Stimulated activated naive B cell treated with anti-CD40 and anti-IgM and Interleukin-4, amounts not matched to agents 10 μg/mL and 1 μg/mL and 100 μg/mL, for 72 hours (primary cell): ENCODE results near the gene DEFB114.

ENCODE experiments used
- ATAC-seq, 2 donors: fragments of 150-1000 bp; cut with Tn5 transposase; replicated peaks; 2 replicates each; pipeline ENCODE4 v1.10.0; 2021; ENCODE audit warnings: moderate library complexity in 1 of 2
- DNase-seq: peaks from one replicate; pipeline ENCODE4 v3.0.0; 2021
- H3K27ac Mint-ChIP-seq: one replicate; pipeline ENCODE4 v1.8.0; 2022; ENCODE audit warnings: mild to moderate bottlenecking, mixed read lengths
- H3K27me3 Mint-ChIP-seq, 2 donors: one replicate each; pipeline ENCODE4 v1.8.0; 2022; ENCODE audit warnings: mixed read lengths in 2 of 2
- H3K36me3 Mint-ChIP-seq, 2 donors: one replicate each; pipeline ENCODE4 v1.8.0; 2022; ENCODE audit warnings: mixed read lengths in 2 of 2, mild to moderate bottlenecking in 1 of 2
- H3K4me1 Mint-ChIP-seq, 2 donors: one replicate each; pipeline ENCODE4 v1.8.0; 2022; ENCODE audit warnings: mixed read lengths in 2 of 2, mild to moderate bottlenecking in 1 of 2
- H3K4me3 Mint-ChIP-seq, 2 donors: one replicate each; pipeline ENCODE4 v1.8.0; 2022; ENCODE audit warnings: mild to moderate bottlenecking in 2 of 2, mixed read lengths in 2 of 2, moderate library complexity in 1 of 2
- H3K9me3 Mint-ChIP-seq, 2 donors: one replicate each; pipeline ENCODE4 v1.8.0; 2022; ENCODE audit warnings: mixed read lengths in 2 of 2, mild to moderate bottlenecking in 1 of 2

DEFB114 gene

DNA sequence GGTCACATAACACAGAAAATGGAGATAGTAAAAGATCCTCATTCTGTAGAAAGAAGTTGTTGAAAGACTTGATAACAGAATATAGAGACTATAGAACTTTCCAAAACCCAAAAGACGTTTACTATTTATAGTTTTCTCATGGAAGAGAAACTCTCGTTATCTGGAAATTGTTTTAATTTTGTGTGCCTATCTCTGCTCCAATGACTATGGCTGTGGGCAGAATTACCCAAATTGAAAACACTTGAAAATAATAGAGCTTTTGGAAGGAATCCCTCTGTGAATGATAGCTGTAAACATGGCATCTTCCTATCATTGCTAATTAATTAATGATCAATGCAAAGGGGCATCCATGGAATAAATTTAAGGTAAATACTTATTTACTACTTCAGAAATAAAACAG, at the start of gene DEFB114:
DEFB114 (minus strand) TSS at position 101 of the 400 bp plus-strand sequence; CDS start at position 42, 59 bp downstream.
- DNase-seq (no peak), ATAC-seq (no peak)
- H3K36me3 Mint-ChIP-seq: no peaks in the 10 kb centered on the region
- no peak within 1 kb of the TSS for H3K4me3 Mint-ChIP-seq
- H3K9me3 Mint-ChIP-seq: peaks cover 0 to 2% of the 10 kb centered on the region in 2 donors
- H3K27me3 Mint-ChIP-seq: no peaks in the 10 kb centered on the region
- H3K27ac Mint-ChIP-seq: no peak within 1 kb of the TSS
- no peaks in the 10 kb centered on the region for H3K4me1 Mint-ChIP-seq

GRCh38 chr6:50007819-50008218, 43.9 kb upstream of the DEFB114 start:
- Mint-ChIP-seq H3K4me3 (no peak overlapping the region), H3K27ac (no peak overlapping the region), H3K9me3 (peaks cover 0 to 2% of the 10 kb centered on the region in 2 donors), H3K27me3 (no peaks in the 10 kb centered on the region), H3K36me3 (no peaks in the 10 kb centered on the region), H3K4me1 (no peaks in the 10 kb centered on the region)
- DNase-seq (no peak), ATAC-seq (no peak)

DNA sequence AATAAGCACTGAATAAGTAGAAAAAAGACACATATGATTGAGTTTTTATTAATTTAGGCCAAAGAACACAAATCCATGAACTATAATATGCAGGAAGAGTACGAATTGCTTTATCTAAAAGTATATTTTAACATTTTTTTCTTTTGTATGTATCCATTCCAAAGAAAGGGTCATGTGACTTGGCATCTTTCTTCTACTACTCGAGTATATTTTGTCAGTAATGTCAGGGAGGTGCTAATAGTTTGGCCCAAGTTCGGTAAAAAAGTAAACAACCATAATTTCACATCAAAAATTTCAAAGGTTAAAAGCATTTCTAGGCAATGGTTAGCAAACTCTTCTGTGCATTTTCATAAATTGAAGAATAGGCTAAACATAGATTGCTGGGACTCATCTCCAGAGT, 39.2 kb upstream of the DEFB114 start:
- Mint-ChIP-seq H3K4me3 (no peak overlapping the region), H3K9me3 (peaks cover 0 to 2% of the 10 kb centered on the region in 2 donors), H3K36me3 (no peaks in the 10 kb centered on the region), H3K27ac (no peak overlapping the region), H3K27me3 (no peaks in the 10 kb centered on the region), H3K4me1 (no peaks in the 10 kb centered on the region)
- ATAC-seq: no peak
- no peak for DNase-seq

DNA sequence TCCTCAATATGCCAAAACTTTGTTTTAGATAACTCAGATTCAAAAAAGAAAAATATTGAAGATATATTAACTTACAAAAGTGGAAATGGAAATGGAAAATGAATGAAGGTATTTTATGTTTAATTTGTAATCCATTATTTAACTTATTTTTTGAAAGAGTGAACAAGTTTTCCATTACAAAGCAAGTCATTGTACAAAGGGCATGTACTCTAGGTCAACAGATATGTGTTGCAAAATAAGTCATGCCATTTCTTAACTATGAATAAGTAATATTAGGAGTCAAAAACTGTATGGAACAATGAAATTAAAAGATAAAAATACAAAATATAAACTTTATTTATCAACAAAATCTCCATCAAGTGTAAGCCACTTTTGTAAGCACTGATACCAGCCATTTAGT, 31.3 kb upstream of the DEFB114 start:
- H3K9me3 Mint-ChIP-seq: no peaks in the 10 kb centered on the region
- no peaks in the 10 kb centered on the region for H3K4me1 Mint-ChIP-seq
- ATAC-seq (no peak), DNase-seq (no peak)
- no peaks in the 10 kb centered on the region for H3K27me3 Mint-ChIP-seq
- H3K4me3 Mint-ChIP-seq: no peak overlapping the region
- no peak overlapping the region for H3K27ac Mint-ChIP-seq
- no peaks in the 10 kb centered on the region for H3K36me3 Mint-ChIP-seq

DNA sequence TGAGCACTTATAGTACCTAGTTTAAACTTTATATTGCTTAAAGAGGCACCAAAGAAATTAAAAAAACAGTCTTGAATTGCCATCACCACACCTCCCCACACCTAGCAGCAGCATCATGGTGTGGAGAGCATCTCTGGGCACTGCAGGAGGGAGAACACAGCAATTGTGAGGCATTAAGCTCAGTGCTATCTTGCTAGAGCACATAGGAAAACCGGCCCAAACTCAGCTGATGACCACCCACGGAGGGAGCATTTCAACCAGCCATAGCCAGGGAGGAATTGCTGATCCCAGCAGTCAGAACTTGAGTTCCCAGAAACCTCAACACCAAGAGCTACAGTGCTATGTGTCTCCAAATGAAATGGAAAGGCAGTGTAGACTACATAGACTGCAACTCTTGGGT, 24.9 kb upstream of the DEFB114 start:
- no peaks in the 10 kb centered on the region for H3K27me3 Mint-ChIP-seq
- no peaks in the 10 kb centered on the region for H3K9me3 Mint-ChIP-seq
- no peaks in the 10 kb centered on the region for H3K36me3 Mint-ChIP-seq
- no peak for ATAC-seq
- H3K4me1 Mint-ChIP-seq: no peaks in the 10 kb centered on the region
- no peak for DNase-seq
- no peak overlapping the region for H3K27ac Mint-ChIP-seq
- no peak overlapping the region for H3K4me3 Mint-ChIP-seq

DNA sequence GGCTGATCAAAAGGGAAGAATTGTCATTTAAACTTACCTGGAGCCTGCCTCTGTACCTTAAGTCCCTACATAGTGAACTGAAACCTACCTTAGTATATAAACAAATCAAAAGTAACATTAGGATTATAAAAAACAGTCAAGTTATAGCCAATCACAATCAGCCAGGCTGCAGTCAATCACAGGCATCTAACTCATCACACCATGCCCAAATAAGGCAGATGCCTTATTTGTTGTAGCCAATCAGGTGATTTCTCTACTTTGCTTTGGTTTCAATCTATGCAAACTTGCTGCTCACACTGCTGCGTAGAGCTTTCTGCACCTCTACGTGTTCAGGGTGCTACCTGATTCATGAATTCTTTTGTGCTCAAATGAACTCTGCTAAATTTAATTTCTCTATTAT, 23.8 kb upstream of the DEFB114 start:
- no peak for ATAC-seq
- no peaks in the 10 kb centered on the region for H3K9me3 Mint-ChIP-seq
- no peaks in the 10 kb centered on the region for H3K4me1 Mint-ChIP-seq
- H3K36me3 Mint-ChIP-seq: no peaks in the 10 kb centered on the region
- no peak overlapping the region for H3K4me3 Mint-ChIP-seq
- H3K27me3 Mint-ChIP-seq: no peaks in the 10 kb centered on the region
- no peak overlapping the region for H3K27ac Mint-ChIP-seq
- DNase-seq: no peak

- Mint-ChIP-seq H3K27me3 (no peaks in the 10 kb centered on the region), H3K27ac (no peak overlapping the region), H3K9me3 (peaks cover 0 to 1% of the 10 kb centered on the region in 2 donors), H3K4me1 (no peaks in the 10 kb centered on the region), H3K4me3 (no peak overlapping the region), H3K36me3 (no peaks in the 10 kb centered on the region)
- ATAC-seq: no peak
- DNase-seq: no peak
These were observed 22.6 kb upstream of the DEFB114 start for GRCh38 chr6:49986551-49986950.

DNA sequence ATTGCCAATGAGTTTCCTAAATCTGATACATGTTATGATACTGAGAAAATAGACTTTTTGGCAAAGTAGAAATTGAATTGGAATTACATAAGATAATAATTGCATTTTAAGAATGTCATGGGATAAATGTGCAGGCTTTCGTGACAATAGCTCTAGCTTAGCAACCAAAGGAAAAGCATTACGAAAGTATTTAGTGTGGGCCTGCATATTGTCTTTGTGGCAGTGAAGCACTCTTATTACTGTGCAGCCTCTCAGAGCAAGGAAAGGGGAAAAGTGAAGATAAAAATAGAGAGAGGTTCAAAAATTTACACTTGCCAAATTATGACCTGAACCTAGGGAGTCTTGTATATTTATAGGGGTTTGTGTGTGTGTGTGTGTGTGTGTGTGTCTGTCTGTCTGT, 18.1 kb upstream of the DEFB114 start:
- H3K27me3 Mint-ChIP-seq: no peaks in the 10 kb centered on the region
- peaks cover 2 to 5% of the 10 kb centered on the region in 2 donors for H3K4me1 Mint-ChIP-seq
- no peak for ATAC-seq
- no peaks in the 10 kb centered on the region for H3K36me3 Mint-ChIP-seq
- H3K27ac Mint-ChIP-seq: no peak overlapping the region
- no peak for DNase-seq
- H3K9me3 Mint-ChIP-seq: peaks cover 0 to 1% of the 10 kb centered on the region in 2 donors
- no peak overlapping the region for H3K4me3 Mint-ChIP-seq

DNA sequence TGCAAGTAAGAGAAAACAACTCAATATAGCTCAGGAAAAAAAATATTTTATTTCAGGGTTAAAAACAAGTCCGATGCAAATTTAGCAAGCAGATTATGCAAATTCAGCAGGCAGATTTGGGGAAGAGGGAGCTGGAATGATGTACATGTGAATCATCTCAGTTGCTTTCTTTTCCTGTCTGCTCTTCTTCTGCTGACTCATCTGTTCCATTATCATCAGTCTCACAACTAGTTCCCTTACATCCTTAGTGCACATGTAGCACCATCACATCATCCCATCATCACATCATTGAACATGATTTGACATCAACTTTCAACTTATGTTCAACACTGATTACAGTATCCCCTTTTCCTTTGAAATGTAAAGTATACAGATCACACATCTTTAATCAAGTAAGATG, 16.9 kb upstream of the DEFB114 start:
- Mint-ChIP-seq H3K4me3 (no peak overlapping the region), H3K27ac (no peak overlapping the region), H3K27me3 (no peaks in the 10 kb centered on the region), H3K36me3 (no peaks in the 10 kb centered on the region), H3K4me1 (peaks cover 2 to 5% of the 10 kb centered on the region in 2 donors), H3K9me3 (peaks cover 0 to 1% of the 10 kb centered on the region in 2 donors)
- DNase-seq (no peak), ATAC-seq (peak in 1 of 2 donors; percentile 36)

GRCh38 chr6:49979584-49979983, 15.6 kb upstream of the DEFB114 start:
- peaks cover 2 to 5% of the 10 kb centered on the region in 2 donors for H3K4me1 Mint-ChIP-seq
- H3K27ac Mint-ChIP-seq: no peak overlapping the region
- DNase-seq (no peak), ATAC-seq (no peak)
- H3K27me3 Mint-ChIP-seq: no peaks in the 10 kb centered on the region
- no peak overlapping the region for H3K4me3 Mint-ChIP-seq
- H3K9me3 Mint-ChIP-seq: peaks cover 0 to 1% of the 10 kb centered on the region in 2 donors
- no peaks in the 10 kb centered on the region for H3K36me3 Mint-ChIP-seq

DNA sequence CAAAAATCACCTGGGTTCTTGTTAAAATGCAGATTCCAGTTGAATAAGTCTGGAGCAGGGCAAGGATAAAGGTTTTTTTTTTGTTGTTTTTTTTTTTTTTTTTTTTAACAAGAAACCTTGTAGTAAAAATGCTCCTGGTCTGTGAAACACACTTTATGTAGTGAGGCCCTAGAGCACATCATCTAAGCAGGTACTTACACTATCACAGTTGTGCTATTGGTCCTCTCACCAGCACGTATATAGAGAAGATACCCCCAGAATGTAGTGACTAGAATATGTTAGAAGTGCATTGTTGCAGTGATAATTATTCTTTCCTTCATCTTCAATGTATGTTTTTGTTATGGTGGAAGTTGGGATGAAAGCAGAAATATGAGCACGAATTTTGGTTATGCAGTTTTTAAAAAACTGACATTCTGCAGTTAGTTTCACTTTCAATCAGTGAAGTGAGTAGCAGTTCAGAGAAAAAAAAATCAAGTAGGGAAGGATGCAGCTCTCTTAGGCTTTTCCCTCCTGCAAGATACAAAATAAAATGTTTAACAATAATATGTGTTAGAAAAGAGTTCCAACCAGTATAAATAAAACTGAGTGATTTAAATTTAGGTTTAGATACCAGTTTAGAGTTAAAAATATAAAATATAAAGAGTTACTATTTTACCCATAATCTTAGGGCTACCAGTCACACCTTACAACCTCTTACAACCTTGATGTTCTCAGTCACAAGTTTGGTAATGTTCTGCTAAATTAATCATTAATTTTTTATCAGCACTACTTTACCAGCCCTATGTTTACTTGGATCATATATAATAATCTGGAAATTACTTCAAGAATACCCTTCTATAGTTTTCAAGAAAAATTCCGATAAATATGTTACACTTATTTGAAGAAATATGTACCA, 14.6 kb upstream of the DEFB114 start:
- H3K4me3 Mint-ChIP-seq: no peak overlapping the region

GRCh38 chr6:49969605-49970004, 5.6 kb upstream of the DEFB114 start, which contains the start of gene DEFB113:
TSS of gene DEFB113 (minus strand) at chr6:49969625. CDS start at chr6:49969625, 0 bp downstream.
- H3K27me3 Mint-ChIP-seq: no peaks in the 10 kb centered on the region
- H3K36me3 Mint-ChIP-seq: no peaks in the 10 kb centered on the region
- H3K4me1 Mint-ChIP-seq: no peaks in the 10 kb centered on the region
- ATAC-seq (no peak), DNase-seq (no peak)
- H3K27ac Mint-ChIP-seq: no peak within 1 kb of the TSS
- H3K4me3 Mint-ChIP-seq: no peak within 1 kb of the TSS
- peaks cover 0 to 1% of the 10 kb centered on the region in 2 donors for H3K9me3 Mint-ChIP-seq

More for the DNA sequence above, 14.6 kb upstream of the DEFB114 start:
- no peaks in the 10 kb centered on the region for H3K27me3 Mint-ChIP-seq
- H3K4me1 Mint-ChIP-seq: peaks cover 2 to 5% of the 10 kb centered on the region in 2 donors
- H3K27ac Mint-ChIP-seq: no peak overlapping the region
- no peak for ATAC-seq
- no peaks in the 10 kb centered on the region for H3K36me3 Mint-ChIP-seq
- no peak for DNase-seq
- H3K9me3 Mint-ChIP-seq: peaks cover 0 to 1% of the 10 kb centered on the region in 2 donors

DNA sequence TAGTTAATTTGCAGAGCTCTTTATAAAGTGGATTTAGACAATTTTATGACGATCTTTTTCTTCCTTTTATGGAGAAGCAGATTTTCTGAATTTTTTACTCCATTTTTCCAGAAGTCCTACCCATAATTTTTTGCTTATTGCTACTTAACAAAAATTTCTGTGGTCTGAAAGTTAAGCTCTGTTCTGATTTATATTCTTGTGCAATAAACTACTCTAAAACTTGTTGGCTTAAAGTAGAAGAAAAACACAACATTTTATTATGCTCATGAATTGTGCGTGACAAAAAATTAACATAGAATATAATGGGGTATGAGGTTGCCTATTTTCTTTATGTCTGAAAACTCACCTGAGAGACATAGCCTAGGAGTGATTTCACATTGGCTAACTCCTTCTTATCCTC, 2.9 kb upstream of the DEFB114 start:
- Mint-ChIP-seq H3K27ac (no peak overlapping the region), H3K27me3 (no peaks in the 10 kb centered on the region), H3K4me3 (no peak overlapping the region), H3K36me3 (no peaks in the 10 kb centered on the region), H3K4me1 (no peaks in the 10 kb centered on the region), H3K9me3 (no peaks in the 10 kb centered on the region)
- ATAC-seq (no peak), DNase-seq (no peak)

DNA sequence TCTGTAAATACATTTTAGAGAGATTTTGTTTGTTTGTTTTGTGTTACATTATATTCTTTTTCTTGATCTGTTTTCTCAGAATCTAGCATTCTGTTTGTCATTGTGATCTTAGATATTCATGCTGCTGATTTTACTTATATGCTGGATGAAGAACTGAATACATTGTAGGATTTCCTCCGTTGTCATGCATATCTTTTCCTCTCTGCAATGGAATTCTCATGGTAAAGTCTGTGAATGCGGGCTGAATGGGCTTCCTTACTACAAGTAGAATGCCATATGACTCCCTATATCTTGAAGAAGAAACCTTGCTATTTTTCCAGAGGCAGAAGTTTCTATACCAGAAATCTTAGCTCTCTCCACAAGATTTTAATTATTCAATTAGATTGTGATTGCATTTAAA, 2.4 kb upstream of the DEFB114 start:
- DNase-seq (no peak), ATAC-seq (no peak)
- Mint-ChIP-seq H3K27ac (no peak overlapping the region), H3K4me3 (no peak overlapping the region), H3K9me3 (no peaks in the 10 kb centered on the region), H3K4me1 (no peaks in the 10 kb centered on the region), H3K36me3 (no peaks in the 10 kb centered on the region), H3K27me3 (no peaks in the 10 kb centered on the region)

DNA sequence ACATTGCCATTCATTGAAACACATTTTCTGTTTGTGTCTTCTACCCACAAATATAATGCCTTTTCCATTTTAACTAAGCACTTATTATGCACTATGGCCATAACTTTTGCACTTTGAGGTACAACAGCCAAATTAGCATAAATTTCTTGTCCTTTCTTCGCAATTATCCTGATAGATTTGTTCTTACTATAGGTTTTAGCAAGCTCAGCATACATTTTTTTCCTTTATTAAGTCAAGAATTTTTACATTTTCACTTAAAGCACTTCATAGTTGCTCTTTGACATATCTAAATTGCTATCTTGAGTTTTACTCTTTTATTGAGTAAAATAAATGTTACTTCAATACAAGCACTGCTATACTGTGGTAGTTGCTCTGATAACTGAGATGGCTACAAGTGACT, 5.8 kb downstream of the DEFB114 start:
- H3K27ac Mint-ChIP-seq: no peak overlapping the region
- no peak for ATAC-seq
- no peak overlapping the region for H3K4me3 Mint-ChIP-seq
- DNase-seq: no peak
- no peaks in the 10 kb centered on the region for H3K27me3 Mint-ChIP-seq
- H3K4me1 Mint-ChIP-seq: no peaks in the 10 kb centered on the region
- no peaks in the 10 kb centered on the region for H3K36me3 Mint-ChIP-seq
- peaks cover 0 to 5% of the 10 kb centered on the region in 2 donors for H3K9me3 Mint-ChIP-seq
